ENCODE data around the gene IZUMO2.
"Not testable (repeated sequence)": the region's sequence is repeated elsewhere in the genome, so short reads cannot be mapped to it uniquely, and the experiment has no call there.

Gene IZUMO2

DNA sequence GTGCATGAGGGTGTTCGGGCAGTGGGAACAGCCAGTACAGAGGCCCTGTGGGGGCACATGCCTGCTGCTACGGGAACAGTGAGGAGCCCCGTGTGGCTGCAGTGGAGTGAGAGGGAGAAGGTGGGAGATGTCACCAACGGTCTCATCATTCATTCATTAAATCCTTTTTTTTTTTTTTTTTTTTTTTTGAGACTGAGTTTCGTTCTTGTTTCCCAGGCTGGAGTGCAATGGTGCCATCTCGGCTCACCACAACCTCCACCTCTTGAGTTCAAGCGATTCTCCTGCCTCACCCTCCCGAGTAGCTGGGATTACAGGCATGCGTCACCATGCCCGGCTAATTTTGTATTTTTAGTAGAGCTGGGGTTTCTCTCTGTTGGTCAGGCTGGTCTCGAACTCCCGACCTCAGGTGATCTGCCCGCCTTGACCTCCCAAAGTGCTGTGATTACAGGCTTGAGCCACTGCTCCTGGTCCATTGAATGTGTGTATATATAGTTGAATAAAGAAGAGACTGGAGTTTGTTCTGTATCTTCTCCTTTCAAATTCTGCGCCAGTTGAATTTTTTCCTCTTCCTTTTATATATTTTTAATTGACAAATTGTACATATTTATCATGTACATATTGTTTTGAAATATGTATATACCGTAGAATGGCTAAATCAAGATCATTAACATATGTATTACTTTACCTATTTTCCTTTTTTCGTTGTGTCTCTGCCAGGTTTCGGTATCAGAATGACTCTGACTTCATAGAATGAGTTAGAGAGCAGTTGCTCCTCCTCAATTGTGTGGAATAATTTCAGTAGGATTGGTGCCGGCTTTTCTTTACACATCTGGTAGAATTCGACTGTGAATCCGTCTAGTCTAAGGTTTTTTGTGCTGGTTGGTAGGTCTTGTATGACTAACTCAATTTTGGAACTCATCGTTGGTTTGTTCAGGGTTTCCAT, 28.0 kb downstream of the IZUMO2 start:
- DNase-seq: not testable (repeated sequence)

GRCh38 chr19:50133518-50134492, 29.3 kb downstream of the IZUMO2 start:
- not testable (repeated sequence) for DNase-seq

- not testable (repeated sequence) for DNase-seq
Measured at GRCh38 chr19:50104012-50104411, 59.1 kb downstream of the IZUMO2 start.

- not testable (repeated sequence) for DNase-seq
Measured at GRCh38 chr19:50103405-50103804, 59.7 kb downstream of the IZUMO2 start.
